ENCODE measurements around the gene WNK2.

- no peak for TF ChIP-seq CTCF (conservative IDR thresholded peaks at IDR 0.05)
- no peak for TF ChIP-seq ZFX (IDR thresholded peaks at IDR 0.05)
Observed at GRCh38 chr9:93164085-93164484, 19.9 kb upstream of the WNK2 start.

Measured in C4-2B (cell line).